Measurements from ENCODE around the gene RBBP5.
A peak's percentile ranks its signal among the peaks of the same experiment; 100 is the strongest.

Gene RBBP5

DNA sequence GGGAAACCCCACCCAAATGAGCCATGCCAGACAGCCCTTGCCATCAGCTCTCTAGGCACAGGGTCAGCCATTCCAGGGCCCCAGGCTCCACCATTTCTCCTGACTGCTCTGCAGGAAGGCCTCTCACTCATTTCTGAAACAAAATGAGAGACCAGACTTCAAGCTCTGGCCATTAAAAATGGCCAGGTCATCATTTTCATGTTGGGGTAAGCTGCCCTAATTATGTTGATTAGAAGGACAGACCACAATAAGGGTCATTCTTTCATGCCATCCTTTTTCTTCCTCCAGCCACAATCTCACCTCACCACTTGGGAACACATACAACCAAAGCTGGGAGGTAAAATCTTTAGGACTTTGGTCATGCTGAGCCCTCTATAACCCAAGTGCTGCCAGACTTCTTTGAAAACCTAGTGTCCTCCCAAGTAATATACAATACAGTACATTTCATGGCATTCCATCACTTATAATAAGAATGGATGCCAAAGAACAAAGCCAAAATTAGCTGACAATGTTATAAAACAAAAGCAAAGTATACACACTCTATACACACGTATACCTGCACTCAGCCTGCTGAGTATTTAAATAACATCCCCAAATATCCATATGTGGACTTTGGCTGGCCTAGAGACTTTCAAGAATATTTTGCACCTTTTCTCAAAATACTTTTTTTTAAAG, 22.4 kb upstream of the RBBP5 start:
- TF ChIP-seq, protein P1, sequence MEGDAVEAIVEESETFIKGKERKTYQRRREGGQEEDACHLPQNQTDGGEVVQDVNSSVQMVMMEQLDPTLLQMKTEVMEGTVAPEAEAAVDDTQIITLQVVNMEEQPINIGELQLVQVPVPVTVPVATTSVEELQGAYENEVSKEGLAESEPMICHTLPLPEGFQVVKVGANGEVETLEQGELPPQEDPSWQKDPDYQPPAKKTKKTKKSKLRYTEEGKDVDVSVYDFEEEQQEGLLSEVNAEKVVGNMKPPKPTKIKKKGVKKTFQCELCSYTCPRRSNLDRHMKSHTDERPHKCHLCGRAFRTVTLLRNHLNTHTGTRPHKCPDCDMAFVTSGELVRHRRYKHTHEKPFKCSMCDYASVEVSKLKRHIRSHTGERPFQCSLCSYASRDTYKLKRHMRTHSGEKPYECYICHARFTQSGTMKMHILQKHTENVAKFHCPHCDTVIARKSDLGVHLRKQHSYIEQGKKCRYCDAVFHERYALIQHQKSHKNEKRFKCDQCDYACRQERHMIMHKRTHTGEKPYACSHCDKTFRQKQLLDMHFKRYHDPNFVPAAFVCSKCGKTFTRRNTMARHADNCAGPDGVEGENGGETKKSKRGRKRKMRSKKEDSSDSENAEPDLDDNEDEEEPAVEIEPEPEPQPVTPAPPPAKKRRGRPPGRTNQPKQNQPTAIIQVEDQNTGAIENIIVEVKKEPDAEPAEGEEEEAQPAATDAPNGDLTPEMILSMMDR (IDR thresholded peaks at IDR 0.05; ENCODE audit: low read depth, low read length), result no peak
- H3K4me3 ChIP-seq (ENCODE audit: low read depth, low read length), result no peak overlapping the region

DNA sequence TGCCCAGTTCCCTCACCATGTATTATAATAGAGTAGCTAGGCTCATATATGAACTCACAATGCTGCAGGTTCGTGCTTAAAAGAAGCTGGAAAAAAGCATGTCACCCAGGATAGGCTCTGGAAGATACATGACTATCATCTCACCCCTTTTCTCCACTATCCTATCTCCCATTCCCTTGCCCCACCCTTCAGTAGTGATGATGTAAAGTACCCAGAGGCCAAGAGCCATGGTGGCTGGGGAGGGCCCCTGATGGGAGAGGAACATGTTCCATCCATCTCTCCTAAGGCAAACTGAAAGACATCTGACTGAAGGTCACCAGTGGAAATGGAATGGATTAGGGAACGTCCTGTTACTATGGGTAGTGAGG, 20.3 kb upstream of the RBBP5 start:
- TF ChIP-seq, protein P1 (IDR thresholded peaks at IDR 0.05; ENCODE audit: low read depth, low read length), result no peak
- H3K4me3 ChIP-seq (ENCODE audit: low read depth, low read length), result no peak overlapping the region

DNA sequence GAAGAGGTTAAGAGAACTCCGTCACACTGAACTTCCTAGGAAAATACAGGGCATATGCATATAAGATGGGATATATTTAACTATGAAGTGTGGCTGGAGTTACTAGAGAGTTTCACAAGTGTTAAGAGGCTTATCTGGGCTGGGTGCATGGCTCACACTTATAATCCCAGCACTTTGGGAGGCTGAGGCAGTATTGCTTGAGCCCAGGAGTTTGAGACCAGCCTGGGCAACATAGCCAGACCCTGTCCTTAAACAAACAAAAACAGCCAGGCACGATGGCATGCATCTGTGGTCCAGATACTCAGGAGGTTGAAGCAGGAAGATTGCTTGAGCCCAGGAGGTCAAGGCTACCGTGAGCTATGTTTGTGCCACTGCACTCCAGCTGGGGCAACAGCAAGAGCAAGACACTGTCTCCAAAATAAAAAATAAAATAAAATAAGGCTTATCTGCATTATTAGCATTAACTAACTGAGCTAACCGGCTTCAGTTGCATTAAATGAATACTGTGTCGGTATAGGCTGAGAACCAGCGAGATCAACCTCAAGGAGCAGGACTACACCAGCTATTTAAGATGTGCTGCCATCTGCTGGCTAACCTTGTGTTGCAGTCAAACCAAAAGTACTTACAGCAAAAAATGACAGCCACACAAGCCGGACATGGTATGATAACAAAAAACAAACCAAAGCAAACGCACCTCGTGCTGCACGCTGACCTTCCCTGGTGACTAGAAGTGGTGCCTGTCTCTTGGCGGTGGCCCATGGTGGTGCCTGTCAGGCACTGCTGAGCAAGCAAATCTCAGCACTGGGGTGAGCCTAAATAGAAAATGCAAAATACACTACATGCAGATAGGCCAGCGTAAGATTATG, 19.7 kb upstream of the RBBP5 start:
- no peak overlapping the region for H3K4me3 ChIP-seq (ENCODE audit: low read depth, low read length)
- TF ChIP-seq, protein P1 (IDR thresholded peaks at IDR 0.05; ENCODE audit: low read depth, low read length), result peak; percentile 70

DNA sequence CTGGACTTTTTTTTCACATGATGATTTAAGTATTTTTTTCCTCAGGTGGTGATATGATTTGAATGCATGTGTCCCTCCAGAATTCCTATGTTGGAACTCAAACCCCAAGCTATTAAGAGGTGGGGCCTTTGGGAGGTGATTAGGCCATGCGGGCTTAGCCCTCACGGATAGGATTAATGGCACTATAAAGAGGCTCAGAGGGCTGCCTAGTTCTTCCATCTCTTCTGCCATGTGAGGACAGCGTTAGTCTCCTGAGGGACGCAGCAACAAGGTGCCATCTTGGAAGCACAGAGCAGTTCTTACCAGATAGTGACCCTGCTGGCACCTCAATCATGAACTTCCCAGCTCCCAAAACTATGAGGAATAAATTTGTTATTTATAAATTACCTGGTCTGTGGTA, 18.3 kb upstream of the RBBP5 start:
- no peak overlapping the region for H3K4me3 ChIP-seq (ENCODE audit: low read depth, low read length)
- TF ChIP-seq, protein P1 (IDR thresholded peaks at IDR 0.05; ENCODE audit: low read depth, low read length), result no peak

DNA sequence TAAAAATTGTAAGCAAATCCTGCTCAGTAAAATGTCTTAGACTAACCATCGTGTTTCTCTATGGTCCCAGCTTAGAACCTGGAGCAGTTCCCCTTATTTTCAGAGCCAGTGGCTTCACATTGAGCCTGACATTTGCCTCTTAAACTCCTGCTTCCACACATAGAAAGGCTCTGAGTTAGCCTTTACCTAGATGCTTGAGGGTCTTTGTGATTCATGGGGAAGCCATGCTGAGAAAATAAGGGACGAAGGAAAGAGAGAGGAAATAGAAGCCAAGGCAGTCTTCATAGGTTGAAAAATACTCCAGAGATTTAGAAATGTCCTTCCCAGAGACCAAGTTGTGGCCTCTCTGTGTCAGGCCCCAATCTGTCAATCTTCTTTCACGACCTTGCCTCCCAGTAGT, 16.1 kb upstream of the RBBP5 start:
- TF ChIP-seq, protein P1 (IDR thresholded peaks at IDR 0.05; ENCODE audit: low read depth, low read length), result no peak
- no peak overlapping the region for H3K4me3 ChIP-seq (ENCODE audit: low read depth, low read length)

DNA sequence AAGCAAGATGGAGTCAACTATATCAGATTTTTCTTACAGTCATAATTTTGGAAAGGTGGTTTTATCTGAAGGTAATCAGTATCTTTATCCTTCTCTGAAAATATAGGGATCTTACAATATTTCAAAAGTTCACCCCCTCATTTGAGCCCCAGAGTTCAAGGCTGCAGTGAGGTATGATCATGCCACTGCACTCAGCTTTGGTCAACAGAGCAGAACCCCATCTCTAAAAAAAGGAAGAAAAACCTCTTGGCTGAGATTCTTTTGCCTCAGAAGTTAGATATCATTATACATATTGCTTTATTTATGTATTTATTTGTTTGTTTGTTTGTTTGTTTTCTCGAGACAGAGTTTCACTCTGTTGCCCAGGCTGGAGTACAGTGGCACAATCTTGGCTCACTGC, 11.5 kb upstream of the RBBP5 start:
- TF ChIP-seq, protein P1 (IDR thresholded peaks at IDR 0.05; ENCODE audit: low read depth, low read length), result no peak
- no peak overlapping the region for H3K4me3 ChIP-seq (ENCODE audit: low read depth, low read length)

DNA sequence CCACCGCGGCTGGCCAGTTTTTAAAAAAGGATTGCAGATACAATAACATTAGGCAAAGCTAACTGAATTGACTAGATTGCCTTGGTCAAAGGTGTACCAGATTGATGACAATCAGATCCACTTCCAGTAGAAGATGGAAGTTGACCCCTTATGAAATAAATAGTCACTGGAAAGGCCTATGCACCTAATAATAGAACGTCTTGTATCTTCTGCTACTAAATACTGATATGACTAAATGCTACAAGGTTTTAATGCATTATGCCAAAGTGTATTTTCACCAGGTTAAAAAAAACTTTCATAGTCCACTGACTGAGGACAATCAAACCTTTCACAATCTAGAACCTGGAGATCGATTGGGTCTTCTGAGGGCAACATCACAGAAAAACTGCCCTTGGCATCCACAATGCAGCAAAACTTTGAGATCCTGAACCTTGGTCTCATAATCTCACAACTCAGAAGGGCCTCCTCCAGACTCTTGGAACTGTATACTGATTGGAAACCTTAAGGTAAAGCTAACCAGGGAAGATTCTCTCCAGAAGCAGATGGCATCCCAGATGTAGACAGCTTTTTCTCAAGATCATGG, 7.8 kb upstream of the RBBP5 start:
- no peak overlapping the region for H3K4me3 ChIP-seq (ENCODE audit: low read depth, low read length)
- TF ChIP-seq, protein P1 (IDR thresholded peaks at IDR 0.05; ENCODE audit: low read depth, low read length), result no peak
